NK-92 (cell line): ENCODE results near the gene KCNQ5.

Source experiments
- DNase-seq: peaks from one replicate; lab custom pipeline; 2025; ENCODE audit not compliant: unreplicated experiment; lab: John Stamatoyannopoulos, UW

Gene KCNQ5

GRCh38 chr6:72792692-72793091, 170.8 kb downstream of the KCNQ5 start:
- DNase-seq: no peak

GRCh38 chr6:72793641-72794395, 172.0 kb downstream of the KCNQ5 start:
- no peak for DNase-seq

GRCh38 chr6:72798196-72798595, 176.3 kb downstream of the KCNQ5 start:
- DNase-seq: no peak

GRCh38 chr6:72809746-72810379, 188.0 kb downstream of the KCNQ5 start:
- no peak for DNase-seq

- no peak for DNase-seq
Observed at GRCh38 chr6:72810571-72811280, 188.9 kb downstream of the KCNQ5 start.

- no peak for DNase-seq
Observed at GRCh38 chr6:72811971-72812421, 190.1 kb downstream of the KCNQ5 start.

GRCh38 chr6:72813807-72814596, 192.1 kb downstream of the KCNQ5 start:
- DNase-seq: no peak

GRCh38 chr6:72816022-72816421, 194.2 kb downstream of the KCNQ5 start:
- DNase-seq: no peak

GRCh38 chr6:72817208-72817607, 195.3 kb downstream of the KCNQ5 start:
- DNase-seq: no peak

GRCh38 chr6:72819609-72820008, 197.7 kb downstream of the KCNQ5 start:
- no peak for DNase-seq

- no peak for DNase-seq
Observed at GRCh38 chr6:72820153-72820552, 198.3 kb downstream of the KCNQ5 start.

GRCh38 chr6:72820906-72821305, 199.0 kb downstream of the KCNQ5 start:
- DNase-seq: no peak

- no peak for DNase-seq
Observed at GRCh38 chr6:72822023-72822422, 200.2 kb downstream of the KCNQ5 start.

- DNase-seq: no peak
Observed at GRCh38 chr6:72822691-72823090, 200.8 kb downstream of the KCNQ5 start.

GRCh38 chr6:72824833-72825232, 203.0 kb downstream of the KCNQ5 start:
- DNase-seq: no peak

GRCh38 chr6:72825315-72825911, 203.5 kb downstream of the KCNQ5 start:
- no peak for DNase-seq

GRCh38 chr6:72826037-72826436, 204.2 kb downstream of the KCNQ5 start:
- DNase-seq: no peak

- no peak for DNase-seq
Observed at GRCh38 chr6:72826744-72827438, 205.0 kb downstream of the KCNQ5 start.

- no peak for DNase-seq
Observed at GRCh38 chr6:72828904-72829303, 207.0 kb downstream of the KCNQ5 start.

- no peak for DNase-seq
Observed at GRCh38 chr6:72832271-72832670, 210.4 kb downstream of the KCNQ5 start.
